ENCODE measurements around the gene GOLGA8H. TPM values are rescaled to one million over a fixed set of nuclear protein-coding genes. Genes with fewer than 3 reads are reported as not detected.
"Not testable (repeated sequence)": the region's sequence is repeated elsewhere in the genome, so short reads cannot be mapped to it uniquely, and the experiment has no call there.

Gene GOLGA8H
- polyA plus RNA-seq (2012; ENCODE audit: insufficient read length, low read depth) = not detected

- TF ChIP-seq, protein P1, sequence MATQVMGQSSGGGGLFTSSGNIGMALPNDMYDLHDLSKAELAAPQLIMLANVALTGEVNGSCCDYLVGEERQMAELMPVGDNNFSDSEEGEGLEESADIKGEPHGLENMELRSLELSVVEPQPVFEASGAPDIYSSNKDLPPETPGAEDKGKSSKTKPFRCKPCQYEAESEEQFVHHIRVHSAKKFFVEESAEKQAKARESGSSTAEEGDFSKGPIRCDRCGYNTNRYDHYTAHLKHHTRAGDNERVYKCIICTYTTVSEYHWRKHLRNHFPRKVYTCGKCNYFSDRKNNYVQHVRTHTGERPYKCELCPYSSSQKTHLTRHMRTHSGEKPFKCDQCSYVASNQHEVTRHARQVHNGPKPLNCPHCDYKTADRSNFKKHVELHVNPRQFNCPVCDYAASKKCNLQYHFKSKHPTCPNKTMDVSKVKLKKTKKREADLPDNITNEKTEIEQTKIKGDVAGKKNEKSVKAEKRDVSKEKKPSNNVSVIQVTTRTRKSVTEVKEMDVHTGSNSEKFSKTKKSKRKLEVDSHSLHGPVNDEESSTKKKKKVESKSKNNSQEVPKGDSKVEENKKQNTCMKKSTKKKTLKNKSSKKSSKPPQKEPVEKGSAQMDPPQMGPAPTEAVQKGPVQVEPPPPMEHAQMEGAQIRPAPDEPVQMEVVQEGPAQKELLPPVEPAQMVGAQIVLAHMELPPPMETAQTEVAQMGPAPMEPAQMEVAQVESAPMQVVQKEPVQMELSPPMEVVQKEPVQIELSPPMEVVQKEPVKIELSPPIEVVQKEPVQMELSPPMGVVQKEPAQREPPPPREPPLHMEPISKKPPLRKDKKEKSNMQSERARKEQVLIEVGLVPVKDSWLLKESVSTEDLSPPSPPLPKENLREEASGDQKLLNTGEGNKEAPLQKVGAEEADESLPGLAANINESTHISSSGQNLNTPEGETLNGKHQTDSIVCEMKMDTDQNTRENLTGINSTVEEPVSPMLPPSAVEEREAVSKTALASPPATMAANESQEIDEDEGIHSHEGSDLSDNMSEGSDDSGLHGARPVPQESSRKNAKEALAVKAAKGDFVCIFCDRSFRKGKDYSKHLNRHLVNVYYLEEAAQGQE (IDR thresholded peaks at IDR 0.05; ENCODE audit: insufficient read depth in 1 of 2, low read depth in 2 of 2, low read length in 2 of 2) = not testable (repeated sequence)
- TF ChIP-seq FOXP2 (optimal IDR thresholded peaks at IDR 0.05; ENCODE audit: borderline replicate concordance, extremely low read depth, extremely low read length, insufficient read depth); SIN3A (IDR thresholded peaks at IDR 0.05; ENCODE audit: borderline replicate concordance, insufficient read depth, low read length): not testable (repeated sequence)
Observed at GRCh38 chr15:30603796-30604195, at the start of gene GOLGA8H. Gene GOLGA8H, plus strand, starts transcription at chr15:30604028. Its CDS starts 98 bp downstream, at chr15:30604126.

- TF ChIP-seq TAF1 (IDR thresholded peaks at IDR 0.05; ENCODE audit: borderline replicate concordance, insufficient read depth, low read length); POLR2AphosphoS5 (IDR thresholded peaks at IDR 0.05; ENCODE audit: low read depth, low read length); FOXP2 (optimal IDR thresholded peaks at IDR 0.05; ENCODE audit: borderline replicate concordance, extremely low read depth, extremely low read length, insufficient read depth): not testable (repeated sequence)
Observed at GRCh38 chr15:30625436-30626193, 21.8 kb downstream of the GOLGA8H start, which contains the start of gene ARHGAP11B. Gene ARHGAP11B, plus strand, starts transcription at chr15:30626128.

DNA sequence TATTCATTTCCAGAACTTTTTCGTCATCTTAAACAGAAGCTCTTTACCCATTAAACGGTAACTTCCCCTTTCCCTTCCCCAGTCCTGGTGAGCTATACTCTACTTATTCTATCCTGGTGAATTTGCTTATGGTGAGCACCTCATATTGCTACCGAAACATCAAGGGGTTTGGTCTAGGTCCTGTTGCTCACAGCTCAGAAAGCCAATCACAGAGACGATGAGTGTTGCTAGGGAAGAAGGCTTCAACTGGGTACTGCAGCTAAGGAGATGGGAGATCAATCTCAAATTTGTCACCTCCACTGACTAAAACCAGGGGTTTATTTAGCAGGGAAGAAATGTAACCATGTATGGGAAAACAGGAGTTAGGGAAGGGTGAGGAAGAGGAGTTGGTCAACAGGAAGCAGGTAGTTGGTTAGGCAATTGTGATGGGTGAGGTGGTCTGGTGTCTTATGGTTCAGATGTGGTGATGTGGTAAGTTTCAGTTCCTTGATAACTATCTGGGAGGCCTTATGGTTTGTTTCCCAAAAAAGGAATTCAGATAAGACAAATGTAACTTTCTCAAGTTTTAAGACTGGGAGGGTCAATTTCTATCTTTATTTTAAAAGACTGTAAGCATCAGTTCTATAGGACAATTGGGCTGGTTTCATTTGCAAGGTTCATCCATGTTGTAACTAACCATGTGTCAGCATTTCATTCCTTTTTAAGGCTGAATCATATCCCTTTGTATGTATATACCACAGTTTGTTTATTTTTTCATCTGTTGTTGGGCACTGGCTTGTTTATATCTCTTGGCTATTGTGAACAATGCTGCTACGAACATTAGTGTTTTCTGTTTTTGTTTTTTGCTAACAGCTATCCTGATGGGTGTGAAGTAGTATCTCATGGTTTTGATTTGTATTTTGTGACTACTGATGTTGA lies 46.4 kb downstream of the GOLGA8H start:
- no peak for TF ChIP-seq FOXP2 (optimal IDR thresholded peaks at IDR 0.05; ENCODE audit: borderline replicate concordance, extremely low read depth, extremely low read length, insufficient read depth)
- no peak for TF ChIP-seq POLR2AphosphoS5 (IDR thresholded peaks at IDR 0.05; ENCODE audit: low read depth, low read length)
- TF ChIP-seq TAF1 (IDR thresholded peaks at IDR 0.05; ENCODE audit: borderline replicate concordance, insufficient read depth, low read length) = no peak
- TF ChIP-seq, protein P1 (IDR thresholded peaks at IDR 0.05; ENCODE audit: insufficient read depth in 1 of 2, low read depth in 2 of 2, low read length in 2 of 2) = no peak
- no peak for TF ChIP-seq SIN3A (IDR thresholded peaks at IDR 0.05; ENCODE audit: borderline replicate concordance, insufficient read depth, low read length)
